CD4-positive, alpha-beta T cell treated with Interleukin-4 for 4 hours (primary cell): ENCODE data around the gene NTNG1.
"Not testable (repeated sequence)": the region's sequence is repeated elsewhere in the genome, so short reads cannot be mapped to it uniquely, and the experiment has no call there.

Experiments used
- DNase-seq: peaks from one replicate; pipeline ENCODE4 v3.0.0-alpha.2; 2020

Gene NTNG1

DNA sequence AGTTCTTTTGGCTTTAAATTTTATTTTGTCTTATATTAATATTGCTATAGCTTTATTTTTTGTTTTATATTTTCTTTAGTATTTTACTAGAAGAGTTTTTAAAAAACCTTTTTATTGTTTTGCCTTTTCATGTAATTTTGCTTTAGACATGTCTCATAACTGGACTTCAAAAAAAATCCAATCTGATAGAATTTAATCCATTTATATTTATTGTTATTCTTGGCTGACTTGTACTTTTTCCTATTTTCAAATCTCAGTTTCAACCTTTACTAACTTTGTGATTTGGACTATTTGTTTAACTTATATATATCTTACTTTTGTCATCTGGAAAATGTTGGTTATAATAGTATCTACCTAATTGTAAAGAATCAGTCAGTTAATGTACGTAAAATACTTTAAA, 61.2 kb downstream of the NTNG1 start:
- no peak for DNase-seq

DNA sequence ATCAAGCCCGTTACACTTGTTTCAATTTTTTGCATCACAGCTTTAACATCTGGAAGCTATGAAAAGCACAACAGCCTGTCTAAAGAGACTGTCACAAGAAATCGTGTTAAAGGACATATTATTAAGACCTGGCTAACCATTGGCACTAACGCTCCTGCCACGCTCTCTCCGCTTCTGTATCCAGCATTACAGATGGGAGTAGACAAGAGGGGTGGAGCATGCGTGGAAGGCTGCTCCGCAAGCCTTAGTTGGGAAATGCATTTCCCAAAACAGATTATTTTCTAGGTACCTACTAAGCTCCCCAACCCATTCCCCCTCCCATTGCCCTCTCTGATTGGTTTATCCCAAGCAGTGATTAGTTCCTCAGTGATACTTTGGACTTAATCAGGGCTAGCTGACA, 72.4 kb downstream of the NTNG1 start:
- DNase-seq = no peak

DNA sequence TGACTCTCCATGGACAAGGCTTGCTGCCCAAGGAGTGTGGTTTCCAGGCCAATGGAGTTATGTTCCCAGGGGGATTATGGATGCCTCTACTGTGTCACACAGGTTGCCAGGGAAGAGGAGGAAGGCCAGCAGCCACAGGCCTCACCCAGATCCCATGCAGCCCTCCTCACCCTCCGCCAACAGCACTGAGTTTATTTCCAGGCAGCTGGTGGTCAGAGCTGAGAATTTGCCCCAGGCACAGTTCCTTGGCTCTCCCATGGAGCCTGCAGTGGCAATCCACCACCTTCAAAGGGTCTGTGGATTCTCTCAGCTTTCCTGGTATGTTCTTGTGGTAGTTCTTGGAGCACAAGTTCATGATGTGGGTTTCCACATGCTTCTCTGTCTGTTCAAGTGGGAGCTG, 79.2 kb downstream of the NTNG1 start:
- no peak for DNase-seq

DNA sequence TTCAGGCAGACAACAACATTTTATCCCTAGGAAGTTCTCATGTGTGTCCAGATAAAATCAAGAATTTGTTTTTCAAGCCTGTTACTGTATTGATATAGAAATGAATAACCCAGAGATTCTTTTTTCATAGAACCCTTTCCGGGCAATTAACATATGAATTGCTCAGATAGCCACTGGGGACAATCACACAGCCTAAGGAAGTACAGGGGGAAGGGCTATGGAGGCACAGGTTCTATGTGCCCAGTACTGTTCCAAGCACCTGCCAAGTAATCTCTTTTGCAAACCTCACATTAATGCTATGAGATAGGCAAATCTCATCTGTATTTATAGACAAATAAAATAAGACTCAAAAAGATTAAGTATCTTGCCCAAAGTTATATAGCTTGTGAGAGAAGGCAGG, 84.9 kb downstream of the NTNG1 start:
- DNase-seq = no peak

DNA sequence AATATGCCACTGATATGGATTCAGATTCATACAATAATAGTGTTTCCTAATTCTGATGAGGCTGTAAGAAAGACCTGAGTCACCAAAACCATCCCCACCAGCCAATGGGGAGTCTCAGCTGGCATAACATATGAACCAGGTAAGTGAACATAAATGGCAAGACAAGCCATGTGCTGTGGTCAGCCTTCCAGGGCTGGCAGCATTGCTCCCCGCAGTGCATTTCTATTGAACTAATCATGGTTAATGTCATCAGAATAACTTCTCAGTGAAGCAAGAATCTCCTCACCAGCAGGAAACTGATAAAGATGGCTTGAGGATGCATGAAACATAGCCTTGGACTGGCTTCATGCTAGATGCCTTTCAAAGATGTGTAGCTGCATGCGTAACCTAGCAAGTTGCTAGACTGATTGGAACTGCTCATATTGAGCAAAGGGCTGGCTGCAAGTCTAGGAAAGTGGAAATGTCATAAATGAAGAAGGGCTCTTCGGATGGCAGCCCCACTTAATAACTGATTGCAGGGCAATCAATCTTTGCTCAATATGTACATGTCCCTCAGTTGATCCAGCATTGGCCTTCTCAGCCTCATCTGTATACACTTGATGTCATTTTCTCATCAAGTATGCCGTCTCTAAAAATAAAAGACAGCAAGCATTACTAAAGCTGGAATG, 88.0 kb downstream of the NTNG1 start:
- DNase-seq = no peak

DNA sequence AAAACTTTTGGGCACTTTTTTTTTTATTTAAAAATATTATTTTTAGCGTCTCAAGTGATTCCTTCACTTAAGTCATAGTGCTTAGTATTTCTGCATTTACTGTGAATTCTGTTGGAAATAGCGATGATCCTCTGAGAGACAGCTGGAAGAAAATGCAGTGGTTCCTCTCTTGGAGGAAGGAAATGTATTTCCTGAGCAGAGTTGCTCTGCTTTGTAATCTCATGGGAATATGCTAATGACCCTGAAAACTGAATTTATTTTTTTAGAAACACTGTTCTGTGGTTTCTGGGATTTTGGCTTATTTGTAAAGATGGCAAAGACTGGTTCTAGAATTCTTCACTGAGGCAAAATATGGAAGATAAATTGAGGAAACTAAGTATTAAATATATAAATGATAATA, 88.9 kb downstream of the NTNG1 start:
- DNase-seq = no peak

DNA sequence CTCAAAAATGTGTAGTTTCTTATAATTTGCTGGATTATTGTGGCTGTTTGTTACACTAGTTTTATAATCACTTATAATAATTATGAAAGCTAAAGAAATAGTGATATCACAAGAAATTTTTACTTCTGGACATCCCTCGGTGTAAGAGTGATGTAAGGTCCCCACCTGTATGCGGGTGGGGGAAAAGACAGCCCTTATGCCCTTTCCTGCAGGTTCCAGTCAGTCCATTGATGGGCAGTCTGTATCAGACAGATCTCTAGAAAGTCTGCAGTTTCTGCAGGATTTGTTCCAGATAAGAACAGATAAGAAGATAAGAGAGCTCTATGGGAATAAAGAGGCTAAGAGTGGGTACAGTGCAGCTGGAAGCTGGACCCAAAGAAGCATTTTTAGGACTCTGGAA, 89.3 kb downstream of the NTNG1 start:
- no peak for DNase-seq

DNA sequence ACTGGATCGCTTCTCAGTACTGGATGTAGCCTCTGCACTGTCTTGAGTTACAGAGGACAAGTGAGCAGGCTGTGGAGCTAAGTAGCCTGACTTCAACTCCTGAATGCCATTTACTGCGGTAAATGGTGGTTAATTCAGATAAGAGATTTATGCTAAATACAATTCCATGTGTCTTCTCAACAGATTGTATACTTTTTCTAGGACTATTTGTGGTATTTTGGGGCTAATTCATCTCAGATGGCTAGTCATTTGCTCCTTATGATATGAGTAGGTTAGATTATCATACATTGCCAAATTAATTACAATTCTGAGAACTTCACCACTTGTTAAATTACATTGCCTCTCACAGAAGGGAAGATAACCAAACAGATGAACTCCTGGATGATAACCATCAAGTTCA, 90.5 kb downstream of the NTNG1 start:
- DNase-seq = no peak

DNA sequence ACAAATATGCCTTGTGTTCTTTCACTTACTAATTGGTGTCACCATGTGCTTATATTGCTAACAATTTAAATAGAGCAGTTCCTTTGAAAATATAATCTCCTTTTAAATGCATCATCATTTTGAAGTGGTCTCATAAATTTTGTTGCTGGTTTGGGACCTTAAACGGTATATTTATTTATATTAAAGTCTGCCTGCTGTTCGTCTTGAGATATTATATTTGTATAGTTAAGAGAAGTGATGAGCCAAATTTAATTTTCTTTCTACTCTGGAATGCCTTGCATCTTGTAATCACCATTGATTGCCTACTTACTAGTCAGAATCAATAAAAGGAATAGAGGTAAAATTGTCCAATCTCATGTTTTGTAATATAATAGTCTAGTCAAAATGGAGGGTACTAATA, 91.6 kb downstream of the NTNG1 start:
- DNase-seq = no peak

DNA sequence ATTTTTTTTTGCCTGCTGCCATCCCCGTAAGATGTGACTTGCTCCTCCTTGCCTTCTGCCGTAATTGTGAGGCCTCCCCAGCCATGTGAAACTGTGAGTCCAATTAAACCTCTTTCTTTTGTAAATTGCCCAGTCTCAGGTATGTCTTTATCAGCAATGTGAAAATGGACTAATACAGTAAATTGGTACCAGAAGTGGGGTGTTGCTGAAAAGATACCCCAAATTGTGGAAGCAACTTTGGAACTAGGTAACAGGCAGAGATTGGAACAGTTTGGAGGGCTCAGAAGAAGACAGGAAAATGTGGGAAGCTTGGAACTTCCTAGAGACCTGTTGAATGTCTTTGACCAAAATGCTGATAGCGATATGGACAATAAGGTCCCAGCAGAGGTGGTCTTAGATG, 95.9 kb downstream of the NTNG1 start:
- DNase-seq = not testable (repeated sequence)

DNA sequence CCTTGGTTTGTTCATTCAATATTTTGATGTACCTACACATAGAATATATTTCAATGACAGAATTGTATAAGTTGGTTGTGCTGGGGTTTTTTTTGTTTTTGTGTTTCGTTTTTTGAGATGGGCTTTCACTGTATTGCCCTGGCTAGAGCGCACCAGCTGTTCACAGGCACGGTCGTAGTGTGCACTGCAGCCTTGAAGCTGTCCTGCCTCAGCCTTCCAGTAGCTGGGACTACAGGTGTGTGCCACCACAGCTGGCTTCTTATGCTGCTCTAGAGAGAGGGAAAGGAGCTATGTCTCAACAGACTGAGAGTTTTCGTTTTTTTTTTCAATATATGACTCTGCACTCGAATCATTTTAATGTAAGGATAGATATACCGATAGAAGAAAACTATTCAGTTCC, 102.6 kb downstream of the NTNG1 start:
- DNase-seq = no peak

DNA sequence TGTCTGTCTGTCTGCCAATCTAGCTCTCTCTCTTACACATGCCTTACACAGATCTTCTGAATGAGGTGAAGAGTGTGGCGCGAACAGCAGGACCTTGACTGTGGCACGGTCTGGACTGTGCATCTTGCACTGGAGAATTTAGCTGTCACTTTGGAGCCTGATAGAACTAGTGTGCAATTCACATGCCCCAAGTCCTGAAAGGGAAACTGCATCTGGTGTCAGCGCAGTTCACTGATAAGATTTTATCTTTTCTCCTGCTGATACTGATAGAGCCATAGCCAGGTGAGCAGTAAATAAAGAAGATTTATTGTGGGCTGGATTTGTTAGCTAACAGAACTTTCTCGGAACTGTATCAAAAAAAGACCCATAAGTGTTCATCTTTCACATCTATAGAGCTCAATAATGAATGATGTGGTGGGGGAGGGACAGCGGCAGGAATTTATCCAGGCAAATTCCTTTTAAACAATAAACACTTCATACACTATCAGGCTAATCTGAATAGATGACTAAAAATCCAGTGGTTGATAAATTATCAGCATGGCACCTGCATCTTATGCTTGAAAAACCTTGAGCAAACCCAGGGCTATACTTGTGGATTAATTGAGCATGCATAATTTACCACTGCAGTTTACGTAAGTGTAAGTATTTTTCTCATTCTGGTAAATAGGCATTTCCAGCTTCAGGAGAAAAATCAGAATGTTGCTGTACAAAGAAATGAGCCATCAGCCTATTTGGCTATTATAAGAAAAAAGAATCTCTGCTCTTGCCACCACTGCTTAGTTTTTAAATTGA, 104.1 kb downstream of the NTNG1 start:
- no peak for DNase-seq

DNA sequence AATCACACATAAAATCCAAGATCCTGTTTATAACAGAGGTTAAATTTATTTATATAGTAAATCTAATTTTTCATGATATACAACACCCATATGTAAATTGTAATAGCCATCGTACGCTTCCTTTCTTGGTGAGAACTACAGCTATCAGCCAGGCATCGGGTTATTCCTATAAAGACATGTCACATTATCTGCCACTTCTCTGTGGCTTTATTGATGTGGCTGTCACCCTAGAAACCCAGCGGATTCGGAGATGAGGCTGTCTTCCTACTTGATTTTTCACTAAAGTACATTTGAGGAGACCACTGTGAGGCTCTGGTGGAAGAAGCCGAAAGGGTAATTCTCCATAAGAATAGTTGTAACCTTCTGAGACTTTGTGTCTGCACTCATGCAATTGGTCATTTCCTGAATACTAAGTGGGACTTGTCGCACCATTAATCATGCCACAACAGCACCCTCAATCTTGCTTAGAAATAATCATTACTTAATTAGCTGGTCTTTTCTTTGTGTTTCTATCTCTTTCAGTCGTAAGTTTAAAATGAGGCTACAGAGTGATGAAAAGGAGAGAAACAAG, 106.0 kb downstream of the NTNG1 start:
- no peak for DNase-seq

DNA sequence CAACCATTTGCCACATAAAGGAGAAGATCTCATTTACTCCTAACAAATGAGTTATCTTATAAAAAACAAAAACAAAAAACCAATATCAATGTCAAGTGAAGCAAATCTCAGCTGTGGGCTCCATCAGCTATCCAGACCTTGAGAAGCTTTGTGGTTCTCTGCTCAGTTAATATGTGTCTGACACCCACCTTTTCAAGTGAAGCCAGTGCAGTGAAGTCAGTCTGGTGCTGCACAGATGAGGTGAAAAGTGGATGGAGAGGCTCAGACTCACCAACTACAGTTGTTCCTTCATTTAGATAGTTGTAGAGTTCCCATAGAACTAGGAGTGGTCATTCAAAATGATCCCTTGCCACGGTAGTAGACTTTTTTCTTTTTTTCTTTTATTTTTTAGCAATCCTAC, 106.8 kb downstream of the NTNG1 start:
- no peak for DNase-seq

DNA sequence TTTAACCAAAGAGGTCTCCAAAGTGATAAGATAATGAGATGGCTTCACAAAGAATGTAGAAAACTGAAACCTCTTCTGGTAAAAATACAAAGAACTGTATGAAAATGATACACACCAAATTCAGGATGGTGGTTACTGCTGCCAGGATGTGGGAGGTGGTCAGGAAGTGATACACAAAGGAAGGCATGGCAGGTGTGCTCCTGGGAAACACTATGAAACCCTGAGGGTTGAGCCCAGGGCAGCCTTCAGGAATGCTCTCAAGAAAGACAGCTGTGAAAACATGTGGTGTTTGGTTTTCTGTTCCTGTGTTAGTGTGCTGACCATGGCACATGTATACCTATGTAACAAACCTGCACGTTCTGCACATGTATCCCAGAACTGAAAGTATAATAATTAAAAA, 109.3 kb downstream of the NTNG1 start:
- no peak for DNase-seq

DNA sequence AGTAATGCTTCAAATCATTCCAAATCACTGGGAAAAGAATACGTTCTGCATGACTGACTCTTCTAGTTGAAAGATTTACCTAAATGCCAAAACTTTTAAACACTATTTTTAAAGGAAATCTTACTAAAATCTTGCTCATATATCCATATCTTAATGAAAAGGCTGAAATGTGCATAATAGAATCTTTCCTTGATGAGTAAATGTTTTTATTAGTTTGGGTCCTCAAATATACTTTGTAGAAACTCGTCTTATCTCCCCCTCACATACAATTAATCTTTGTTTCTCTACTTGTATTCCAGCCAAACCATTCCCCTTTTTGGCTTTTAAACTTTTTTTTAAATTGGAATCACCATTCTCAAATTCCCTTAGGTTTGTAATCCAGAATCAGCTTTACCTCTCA, 110.2 kb downstream of the NTNG1 start:
- no peak for DNase-seq

DNA sequence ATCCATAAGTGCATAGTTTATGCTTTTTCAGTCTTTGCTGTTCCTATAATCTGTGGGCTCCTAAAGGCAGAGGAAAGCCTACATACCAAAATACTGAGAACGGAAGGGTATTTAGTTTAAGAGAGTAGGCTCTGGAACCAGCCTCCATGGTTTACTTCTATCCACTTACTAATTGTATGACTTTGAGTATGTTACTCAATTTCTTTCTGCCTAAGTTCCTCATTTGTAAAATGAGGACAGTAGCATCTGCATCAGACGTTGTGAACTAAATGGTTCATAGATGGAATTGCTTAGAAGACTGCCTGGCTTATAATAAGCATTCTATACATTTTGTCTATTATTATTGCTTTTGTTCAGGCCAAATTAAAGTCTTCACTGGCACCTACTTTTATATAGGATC, 111.0 kb downstream of the NTNG1 start:
- DNase-seq = no peak

DNA sequence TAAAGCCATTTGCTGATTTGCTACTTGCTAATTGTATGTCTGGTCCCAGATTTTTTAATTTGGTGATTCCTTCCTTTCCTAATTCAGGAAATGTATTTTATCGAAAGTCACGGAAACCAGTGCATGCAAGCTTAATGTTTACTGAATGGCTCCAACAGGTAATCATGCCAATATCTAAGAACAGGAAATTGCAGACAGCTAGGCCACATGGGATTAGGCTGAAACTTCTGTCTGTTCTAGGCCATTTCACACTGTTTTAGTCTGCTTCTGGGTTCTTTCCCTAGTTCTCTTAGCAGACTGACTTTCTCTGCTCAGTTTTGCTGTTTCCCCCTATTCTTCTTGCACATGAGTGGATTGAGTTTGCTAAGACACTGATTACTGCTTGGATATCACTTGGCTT, 111.4 kb downstream of the NTNG1 start:
- no peak for DNase-seq

DNA sequence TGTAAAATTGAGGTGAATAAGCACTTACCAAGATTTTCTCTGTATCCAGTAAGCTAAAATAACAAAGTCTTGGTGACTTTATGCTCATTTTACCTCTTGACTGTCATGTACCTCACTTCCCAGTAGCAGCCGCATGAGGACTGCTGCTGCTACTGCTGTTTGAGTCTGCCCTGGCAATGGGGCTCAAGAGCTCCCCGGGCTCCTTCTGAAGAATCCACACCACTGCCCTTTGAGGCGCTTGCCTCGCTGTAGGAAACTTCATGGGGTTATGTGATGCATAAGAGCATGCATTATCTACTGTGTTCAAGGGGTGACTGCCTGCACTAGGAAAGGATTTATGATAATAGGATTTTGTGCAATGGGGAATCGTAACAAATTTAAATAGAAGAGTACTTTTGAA, 113.5 kb downstream of the NTNG1 start:
- DNase-seq = no peak

DNA sequence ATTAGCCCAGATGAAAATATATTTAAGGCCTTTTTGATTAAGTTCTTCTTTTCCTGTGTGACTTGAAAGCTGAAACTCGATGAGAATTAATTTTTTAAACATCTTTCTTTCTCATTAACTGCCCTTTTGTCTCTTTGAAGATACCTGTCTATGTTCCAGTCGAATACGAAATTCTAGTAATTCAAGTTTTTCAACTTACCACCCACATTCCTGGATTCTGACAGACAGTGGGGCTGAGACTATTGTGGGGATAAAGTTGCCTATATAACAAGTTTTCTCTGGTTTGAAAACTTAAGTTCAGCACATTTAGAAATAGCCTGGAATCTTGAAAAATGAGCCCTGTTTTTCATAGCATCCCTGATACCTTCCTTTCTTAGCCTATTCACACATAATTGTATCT, 114.6 kb downstream of the NTNG1 start:
- no peak for DNase-seq

DNA sequence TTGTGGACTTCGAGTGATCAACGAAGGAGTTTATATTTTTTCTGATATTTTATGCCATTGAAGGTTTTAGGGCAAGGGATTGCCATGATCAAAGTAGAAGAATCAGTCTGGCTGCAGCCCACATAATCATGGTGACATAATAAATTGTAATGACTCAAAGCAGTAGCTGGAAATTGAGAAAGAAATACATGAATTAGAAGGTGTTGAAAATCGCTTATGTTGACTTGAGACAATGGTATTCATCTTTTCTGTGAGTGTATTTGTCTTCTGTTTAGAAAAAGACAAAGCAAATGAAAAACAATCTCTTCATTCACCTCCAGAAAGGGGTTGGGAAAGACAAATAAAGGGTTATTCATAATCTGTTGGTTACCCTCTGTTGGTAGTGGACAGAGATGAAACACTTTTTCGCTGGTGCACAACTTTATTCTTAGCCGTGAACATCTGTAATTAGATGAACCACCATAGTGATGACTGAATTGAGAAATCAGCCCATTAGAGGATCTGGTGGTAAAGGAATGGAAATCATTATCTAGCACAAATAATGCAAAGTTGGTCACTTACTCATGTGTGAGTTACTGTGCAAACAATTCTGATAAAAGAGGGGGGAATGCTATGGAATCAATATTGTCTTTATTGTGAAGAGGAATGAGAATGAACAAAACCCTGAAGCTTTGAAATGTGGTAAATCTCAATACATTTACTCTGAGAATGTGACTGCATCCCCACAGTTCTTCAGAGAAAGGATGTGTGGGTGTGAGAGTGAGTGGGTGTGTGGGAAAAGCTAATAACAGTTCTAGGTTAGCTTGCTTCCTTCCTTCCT, 121.8 kb downstream of the NTNG1 start:
- DNase-seq = no peak

DNA sequence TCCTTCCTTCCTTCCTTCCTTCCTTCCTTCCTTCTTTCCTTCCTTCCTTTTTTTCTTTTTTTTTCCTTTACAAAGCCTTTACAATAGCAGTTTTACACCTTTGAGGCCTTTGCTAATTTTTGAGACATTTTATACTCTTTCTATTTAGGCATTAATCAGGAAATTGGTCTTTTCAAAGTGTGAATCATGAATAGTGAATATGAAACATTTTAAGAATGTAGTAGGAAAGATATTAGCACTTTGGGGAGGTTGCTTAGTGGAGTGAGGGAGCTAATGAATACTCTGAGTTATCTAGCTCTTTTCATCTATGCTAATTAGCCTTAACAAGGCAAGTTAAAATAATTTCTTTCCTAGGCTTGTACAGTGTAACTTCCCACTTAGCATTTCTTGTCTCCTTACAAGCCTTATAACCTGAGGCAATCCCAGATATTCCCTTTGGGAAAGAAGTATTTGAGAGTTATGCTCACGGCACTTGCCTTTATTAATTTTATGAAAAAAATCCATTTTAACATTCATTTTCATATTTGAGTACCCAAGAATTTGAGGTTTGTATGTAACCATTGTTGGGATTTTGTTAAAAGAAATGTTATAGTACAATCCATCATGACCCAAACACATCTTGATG, 122.6 kb downstream of the NTNG1 start:
- no peak for DNase-seq

DNA sequence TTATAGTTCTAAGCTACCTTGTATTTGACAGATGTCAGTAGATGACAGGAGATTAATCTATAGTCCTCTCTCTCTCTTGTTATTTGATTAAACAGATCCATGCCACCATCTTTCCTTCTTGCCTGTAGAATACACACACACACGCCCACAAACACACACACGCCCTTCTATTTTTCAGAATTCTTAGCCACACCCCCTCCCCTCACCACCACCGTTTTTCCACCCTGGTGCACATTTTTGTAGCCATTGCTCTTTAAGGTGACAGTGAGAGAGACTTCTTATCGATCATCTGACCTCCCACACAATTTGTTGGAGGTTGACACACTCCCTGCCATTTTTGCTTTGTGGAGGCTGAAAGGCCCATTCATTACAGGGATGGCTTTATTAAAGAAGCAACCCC, 123.2 kb downstream of the NTNG1 start:
- DNase-seq = no peak
